ENCODE data around the gene THOC6.
"Not testable (repeated sequence)": the region's sequence is repeated elsewhere in the genome, so short reads cannot be mapped to it uniquely, and the experiment has no call there.

THOC6 gene

GRCh38 chr16:3075946-3076345 lies 52.1 kb downstream of the THOC6 start:
- DNase-seq, result not testable (repeated sequence)

GRCh38 chr16:3076577-3076976 lies 52.7 kb downstream of the THOC6 start:
- no peak for DNase-seq
